Activated naive CD8-positive, alpha-beta T cell treated with anti-CD3 and anti-CD28 coated beads, Interleukin-2, amount 10 ng/mL, durations not matched to agents 7 days and 5 days (primary cell): Measurements from ENCODE around the gene FNBP1. TPM values are rescaled to one million over a fixed set of nuclear protein-coding genes. Genes with fewer than 3 reads are reported as not detected.
A peak's percentile ranks its signal among the peaks of the same experiment; 100 is the strongest.

ENCODE experiments used
- ATAC-seq: fragments of 150-1000 bp; cut with Tn5 transposase; one replicate; pipeline ENCODE4 v1.10.0; 2021; ENCODE audit warnings: low read depth, moderate library complexity
- POLR2A ChIA-PET: fragments of 350-600 bp; sonication (Branson Sonifier 250); formaldehyde crosslinking; loops from one replicate; lab custom pipeline; 2021; ENCODE audit warnings: antibody characterized with exemption; lab: Charles Lee
- DNase-seq: peaks from one replicate; pipeline ENCODE4 v3.0.0; 2021
- H3K27ac Mint-ChIP-seq: one replicate; pipeline ENCODE4 v1.8.0; 2022; ENCODE audit warnings: mild to moderate bottlenecking, mixed read lengths
- H3K27me3 Mint-ChIP-seq: one replicate; pipeline ENCODE4 v1.8.0; 2022; ENCODE audit warnings: mild to moderate bottlenecking, moderate library complexity, mixed read lengths
- H3K36me3 Mint-ChIP-seq: one replicate; pipeline ENCODE4 v1.8.0; 2021; ENCODE audit warnings: mild to moderate bottlenecking, mixed read lengths
- H3K4me1 Mint-ChIP-seq: one replicate; pipeline ENCODE4 v1.8.0; 2021; ENCODE audit warnings: mixed read lengths
- H3K4me3 Mint-ChIP-seq: one replicate; pipeline ENCODE4 v1.8.0; 2022; ENCODE audit warnings: mild to moderate bottlenecking, moderate library complexity, mixed read lengths
- H3K9me3 Mint-ChIP-seq: one replicate; pipeline ENCODE4 v1.8.0; 2021; ENCODE audit warnings: mixed read lengths
- microRNA-seq: library from miRNA; unstranded; fragments of <30 nt; microRNA quantifications from one replicate; pipeline ENCODE4 v1.2.0, GENCODE V29; 2022
- total RNA-seq, 2 experiments: library from RNA; stranded (reverse); gene quantifications; one replicate each; pipeline ENCODE4 v1.2.3, GENCODE V29; 2021

Gene FNBP1
- total RNA-seq, 2 experiments from 2014 or later, result 191 to 194 TPM

GRCh38 chr9:129840034-129840433 is 203.0 kb downstream of the FNBP1 start:
- ATAC-seq (no peak), DNase-seq (no peak)
- Mint-ChIP-seq H3K4me1 (peaks cover 51% of the 10 kb centered on the region), H3K9me3 (no peaks in the 10 kb centered on the region), H3K27ac (peak overlapping the region; percentile 95), H3K4me3 (peak overlapping the region; percentile 81), H3K27me3 (no peaks in the 10 kb centered on the region), H3K36me3 (peaks cover 16% of the 10 kb centered on the region)
- POLR2A ChIA-PET, result interaction anchor here (1.2 to 6.7 kb wide), 2 partner anchors 27 to 36 kb away, joined by 4 to 96 read pairs; no protein-coding TSS in a partner anchor

GRCh38 chr9:129839324-129840023 is 203.5 kb downstream of the FNBP1 start:
- H3K9me3 Mint-ChIP-seq, result no peaks in the 10 kb centered on the region
- no peaks in the 10 kb centered on the region for H3K27me3 Mint-ChIP-seq
- DNase-seq (no peak), ATAC-seq (no peak)
- peak overlapping the region; percentile 81 for H3K4me3 Mint-ChIP-seq
- H3K4me1 Mint-ChIP-seq, result peaks cover 47% of the 10 kb centered on the region
- H3K36me3 Mint-ChIP-seq, result peaks cover 16% of the 10 kb centered on the region
- POLR2A ChIA-PET, result interaction anchor here (0.8 to 6.7 kb wide), 8 partner anchors 10 to 203 kb away, joined by 3 to 96 read pairs (median 3); partner anchors contain the start of gene FNBP1
- peak overlapping the region; percentile 95 for H3K27ac Mint-ChIP-seq

GRCh38 chr9:129838707-129839259 is 204.2 kb downstream of the FNBP1 start:
- peak; percentile 24 for ATAC-seq
- no peaks in the 10 kb centered on the region for H3K27me3 Mint-ChIP-seq
- peaks cover 54% of the 10 kb centered on the region for H3K4me1 Mint-ChIP-seq
- H3K9me3 Mint-ChIP-seq, result no peaks in the 10 kb centered on the region
- POLR2A ChIA-PET, result interaction anchor here (0.6 to 6.7 kb wide), 10 partner anchors 8 to 204 kb away, joined by 3 to 96 read pairs (median 3); partner anchors contain the start of gene FNBP1
- peak overlapping the region; percentile 81 for H3K4me3 Mint-ChIP-seq
- H3K27ac Mint-ChIP-seq, result peak overlapping the region; percentile 95
- H3K36me3 Mint-ChIP-seq, result peaks cover 20% of the 10 kb centered on the region
- DNase-seq, result no peak

Small RNAs within 50 kb of the gene (microRNA-seq; reads per million reads assigned to microRNA genes)
- gene MIR6855, result not detected

Other genes with a start within 250 kb of the FNBP1 start
- gene TOR1B, start 240.0 kb downstream of the FNBP1 start, total RNA-seq, result 10 to 100 TPM; 28.6 TPM
- gene TOR1A, start 219.1 kb downstream of the FNBP1 start, total RNA-seq, result 10 to 100 TPM; 46.6 to 47.2 TPM
- gene C9orf78, start 207.9 kb downstream of the FNBP1 start, total RNA-seq, result 10 to 100 TPM; 71.4 to 73.4 TPM
- gene USP20, start 207.7 kb downstream of the FNBP1 start, total RNA-seq, result 100 to 1,000 TPM; 107 to 111 TPM
- 10 to 100 TPM; 23.2 to 25.1 TPM for gene GPR107, start 10.7 kb upstream of the FNBP1 start, total RNA-seq
- 1 to 10 TPM; 1.1 to 1.4 TPM for gene NCS1, start 129.2 kb upstream of the FNBP1 start, total RNA-seq
- gene HMCN2, start 222.6 kb upstream of the FNBP1 start, total RNA-seq, result not detected